ENCODE results near the gene PAPPA.

The PAPPA gene

GRCh38 chr9:116383936-116384335 lies 230.3 kb downstream of the PAPPA start:
- DNase-seq (ENCODE audit: low read depth) = no peak

- DNase-seq (ENCODE audit: low read depth) = no peak
Observed at GRCh38 chr9:116387934-116388698, 234.5 kb downstream of the PAPPA start.

GRCh38 chr9:116389541-116390302 lies 236.1 kb downstream of the PAPPA start:
- no peak for DNase-seq (ENCODE audit: low read depth)

GRCh38 chr9:116390303-116391228 lies 237.0 kb downstream of the PAPPA start:
- DNase-seq (ENCODE audit: low read depth) = no peak

GRCh38 chr9:116391306-116391900 lies 237.8 kb downstream of the PAPPA start:
- no peak for DNase-seq (ENCODE audit: low read depth)

GRCh38 chr9:116393198-116393597 lies 239.6 kb downstream of the PAPPA start:
- DNase-seq (ENCODE audit: low read depth) = no peak

- DNase-seq (ENCODE audit: low read depth) = no peak
Observed at GRCh38 chr9:116394070-116394469, 240.5 kb downstream of the PAPPA start.

GRCh38 chr9:116394894-116395698 lies 241.5 kb downstream of the PAPPA start:
- no peak for DNase-seq (ENCODE audit: low read depth)

- no peak for DNase-seq (ENCODE audit: low read depth)
Observed at GRCh38 chr9:116395699-116396037, 242.1 kb downstream of the PAPPA start.

- no peak for DNase-seq (ENCODE audit: low read depth)
Observed at GRCh38 chr9:116403171-116403570, 249.6 kb downstream of the PAPPA start.

GRCh38 chr9:116404228-116404627 lies 250.6 kb downstream of the PAPPA start:
- DNase-seq (ENCODE audit: low read depth) = no peak

- no peak for DNase-seq (ENCODE audit: low read depth)
Observed at GRCh38 chr9:116405321-116405720, 251.7 kb downstream of the PAPPA start.

GRCh38 chr9:116406469-116406868 lies 252.9 kb downstream of the PAPPA start:
- DNase-seq (ENCODE audit: low read depth) = no peak

GRCh38 chr9:116409129-116409528 lies 255.5 kb downstream of the PAPPA start:
- no peak for DNase-seq (ENCODE audit: low read depth)

- DNase-seq (ENCODE audit: low read depth) = no peak
Observed at GRCh38 chr9:116409638-116410037, 256.0 kb downstream of the PAPPA start.

GRCh38 chr9:116411506-116411905 lies 257.9 kb downstream of the PAPPA start:
- DNase-seq (ENCODE audit: low read depth) = no peak

GRCh38 chr9:116414374-116414773 lies 260.8 kb downstream of the PAPPA start:
- DNase-seq (ENCODE audit: low read depth) = no peak

- no peak for DNase-seq (ENCODE audit: low read depth)
Observed at GRCh38 chr9:116416421-116416820, 262.8 kb downstream of the PAPPA start.

- DNase-seq (ENCODE audit: low read depth) = no peak
Observed at GRCh38 chr9:116417464-116417863, 263.9 kb downstream of the PAPPA start.

GRCh38 chr9:116419181-116419580 lies 265.6 kb downstream of the PAPPA start:
- DNase-seq (ENCODE audit: low read depth) = no peak

GRCh38 chr9:116420993-116421538 lies 267.5 kb downstream of the PAPPA start:
- no peak for DNase-seq (ENCODE audit: low read depth)

All from stimulated activated CD8-positive, alpha-beta memory T cell treated with anti-CD3 and anti-CD28 coated beads, Interleukin-12 subunit alpha, Interleukin-12 subunit beta, amount 100 ng/mL, for 4 hours (primary cell).